GM12892 (cell line): ENCODE measurements around the gene TET2.

Source experiments
- POLR2A ChIP-seq: IDR thresholded peaks from 2 replicates; pipeline ENCODE4 v1.6.1; 2011; ENCODE audit warnings: low read depth, low read length, control low read depth
- POLR2AphosphoS5 ChIP-seq: IDR thresholded peaks from 2 replicates; pipeline ENCODE4 v1.6.1; 2011; ENCODE audit warnings: low read depth, low read length, control low read depth

DNA sequence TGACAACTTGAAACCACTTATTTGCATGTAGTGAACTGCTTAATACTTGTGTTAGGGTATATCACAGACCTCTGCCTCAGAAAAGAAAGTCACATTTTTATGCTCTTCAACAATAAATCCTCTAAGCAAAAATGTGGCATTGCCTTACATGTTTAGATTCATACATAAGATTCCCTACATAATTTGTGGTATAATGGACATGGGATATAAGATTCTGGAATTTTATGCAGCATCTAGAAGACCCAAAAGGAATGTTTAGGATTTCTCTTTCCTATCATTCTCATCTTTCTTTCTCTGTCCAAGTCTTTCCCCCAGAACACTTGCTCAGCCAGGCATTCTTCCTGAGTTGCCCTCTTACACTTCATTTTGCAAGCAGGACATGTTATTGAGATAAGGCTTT, 37.7 kb upstream of the TET2 start:
- TF ChIP-seq POLR2A (no peak), POLR2AphosphoS5 (no peak)
